KOPT-K1 (cell line): ENCODE measurements around the gene TNIP2.

Experiments
- H3K27ac ChIP-seq: fragments of 200-600 bp; sonication (generic); 2 replicates; pipeline ENCODE4 v1.5.1; 2016; ENCODE audit warnings: antibody characterized with exemption, mild to moderate bottlenecking, low read depth, low read length; ENCODE audit not compliant: poor library complexity, severe bottlenecking
- H3K36me3 ChIP-seq: fragments of 200-600 bp; sonication (generic); 2 replicates; pipeline ENCODE4 v1.5.1; 2017; ENCODE audit warnings: antibody characterized with exemption, mild to moderate bottlenecking, low read length, moderate library complexity; ENCODE audit not compliant: insufficient read depth
- H3K9me3 ChIP-seq: fragments of 200-600 bp; sonication (generic); 2 replicates; pipeline ENCODE4 v1.5.1; 2017; ENCODE audit warnings: antibody characterized with exemption, low read length, mild to moderate bottlenecking; ENCODE audit not compliant: insufficient read depth, poor library complexity, severe bottlenecking

The TNIP2 gene

DNA sequence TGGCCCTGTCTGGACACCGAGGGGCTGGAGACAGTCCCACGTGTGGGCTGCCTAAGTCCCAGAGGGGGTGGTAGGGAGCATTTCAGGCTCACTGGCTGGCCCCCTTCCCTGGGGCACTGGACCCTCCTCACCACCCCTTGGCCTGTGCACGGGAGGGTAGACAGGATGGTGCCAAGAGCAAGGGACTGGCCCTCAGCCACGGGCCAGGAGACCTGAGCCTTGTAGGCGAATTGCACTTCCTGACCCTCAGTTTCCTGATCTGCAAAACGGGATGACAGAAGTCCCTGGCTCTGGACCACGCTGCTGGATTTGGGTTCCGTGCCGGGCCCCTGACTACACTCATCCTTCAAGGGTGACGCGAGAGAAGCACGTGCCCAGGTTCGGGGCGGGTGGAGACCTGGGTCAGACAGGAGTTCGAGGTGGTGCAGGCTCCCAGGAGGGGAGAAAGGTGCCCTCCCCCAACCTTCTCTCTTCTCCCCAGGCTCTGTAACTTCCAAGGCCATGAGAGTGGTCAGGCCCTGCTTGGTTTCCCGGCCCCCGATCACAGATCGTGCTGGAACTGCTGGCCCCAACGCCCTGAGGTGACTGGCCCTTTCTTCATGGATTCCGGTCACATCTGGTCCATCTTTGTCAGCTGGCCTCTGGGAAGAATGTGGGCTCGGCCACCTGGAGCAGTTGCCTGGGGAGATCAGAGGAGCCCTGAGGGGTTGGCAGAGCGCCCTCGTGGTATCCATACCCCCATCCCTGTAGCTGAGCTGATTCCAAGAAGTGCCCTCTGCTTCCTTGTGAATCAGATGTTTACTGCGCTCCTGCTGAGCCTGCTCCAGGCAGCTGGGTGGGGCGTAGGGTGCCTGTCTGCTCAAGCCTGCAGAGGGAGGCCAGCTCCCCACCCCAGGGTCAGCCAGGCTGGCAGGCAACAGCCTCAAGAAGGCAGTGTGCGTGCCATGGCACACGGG lies 40.0 kb upstream of the TNIP2 start:
- Histone ChIP-seq H3K27ac (no peak overlapping the region), H3K9me3 (no peaks in the 10 kb centered on the region), H3K36me3 (no peaks in the 10 kb centered on the region)

DNA sequence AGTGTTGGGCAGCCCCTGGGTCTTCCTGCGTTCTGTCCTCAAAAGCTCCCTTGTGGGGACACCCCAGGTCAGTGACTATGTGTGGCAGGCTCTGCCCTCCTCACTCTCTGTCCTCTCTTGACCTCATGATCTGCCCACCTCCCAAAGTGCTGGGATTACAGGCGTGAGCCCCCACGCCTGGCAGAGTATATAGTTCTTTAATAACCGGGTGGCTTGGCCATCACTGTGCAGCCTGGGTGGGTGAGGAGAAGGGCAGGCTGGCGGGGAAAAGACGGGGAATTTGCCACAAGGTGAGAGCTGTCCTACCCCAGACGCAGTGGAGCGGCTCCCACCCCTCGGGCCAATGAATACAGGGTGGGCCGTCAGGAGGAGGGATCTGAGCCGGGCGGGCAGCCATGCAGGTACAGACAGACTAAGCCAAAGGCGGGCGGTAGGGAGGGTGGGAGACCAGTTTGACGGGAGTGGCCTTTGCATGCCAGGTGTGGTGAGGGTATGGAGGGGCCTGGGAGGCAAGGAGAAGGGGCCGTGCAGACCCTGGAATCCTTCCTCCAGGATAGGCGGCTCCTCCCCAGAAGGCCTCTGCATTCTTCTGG lies 39.3 kb upstream of the TNIP2 start:
- H3K9me3 ChIP-seq = no peaks in the 10 kb centered on the region
- H3K36me3 ChIP-seq = no peaks in the 10 kb centered on the region
- H3K27ac ChIP-seq = no peak overlapping the region

DNA sequence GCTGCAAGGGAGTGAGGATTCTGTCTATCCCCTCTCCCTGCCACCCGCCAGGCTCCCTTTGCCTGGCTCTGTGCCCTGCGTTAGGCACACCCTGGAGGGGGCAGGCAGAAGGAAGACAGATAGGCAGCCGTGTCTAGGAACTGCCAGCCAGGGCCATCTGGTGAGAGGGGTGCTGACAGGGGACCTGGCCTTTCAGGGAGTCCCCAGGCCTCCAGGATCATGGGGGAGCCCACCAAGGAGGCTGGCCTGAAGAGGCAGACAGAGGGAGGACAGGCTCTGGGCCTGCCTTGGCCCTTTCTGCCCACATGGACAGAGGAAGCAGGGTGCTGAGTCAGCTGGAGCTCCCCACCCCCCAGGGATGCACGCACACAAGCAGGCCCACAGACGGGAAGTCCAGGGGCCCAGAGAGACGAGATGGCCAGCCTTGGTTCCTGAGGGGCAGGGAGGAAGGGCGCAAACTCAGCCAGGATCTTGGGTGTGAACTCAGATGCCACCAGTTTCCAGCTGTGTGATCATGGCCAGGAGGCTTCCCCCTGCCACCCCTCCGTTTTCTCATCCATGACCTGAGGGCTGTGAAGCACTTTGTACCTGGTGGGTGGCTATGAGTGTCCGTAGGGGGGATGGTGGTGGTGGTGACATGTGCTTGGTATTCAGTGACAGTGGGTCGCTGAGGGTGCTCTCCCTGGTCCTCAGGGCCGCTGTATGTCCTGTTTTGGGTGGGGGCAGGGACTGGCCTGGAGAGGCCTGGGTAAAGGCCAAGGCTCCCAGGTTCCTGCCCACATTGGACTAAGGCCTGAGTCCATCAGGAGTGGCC lies 38.6 kb upstream of the TNIP2 start:
- H3K27ac ChIP-seq = no peak overlapping the region
- no peaks in the 10 kb centered on the region for H3K36me3 ChIP-seq
- no peaks in the 10 kb centered on the region for H3K9me3 ChIP-seq

DNA sequence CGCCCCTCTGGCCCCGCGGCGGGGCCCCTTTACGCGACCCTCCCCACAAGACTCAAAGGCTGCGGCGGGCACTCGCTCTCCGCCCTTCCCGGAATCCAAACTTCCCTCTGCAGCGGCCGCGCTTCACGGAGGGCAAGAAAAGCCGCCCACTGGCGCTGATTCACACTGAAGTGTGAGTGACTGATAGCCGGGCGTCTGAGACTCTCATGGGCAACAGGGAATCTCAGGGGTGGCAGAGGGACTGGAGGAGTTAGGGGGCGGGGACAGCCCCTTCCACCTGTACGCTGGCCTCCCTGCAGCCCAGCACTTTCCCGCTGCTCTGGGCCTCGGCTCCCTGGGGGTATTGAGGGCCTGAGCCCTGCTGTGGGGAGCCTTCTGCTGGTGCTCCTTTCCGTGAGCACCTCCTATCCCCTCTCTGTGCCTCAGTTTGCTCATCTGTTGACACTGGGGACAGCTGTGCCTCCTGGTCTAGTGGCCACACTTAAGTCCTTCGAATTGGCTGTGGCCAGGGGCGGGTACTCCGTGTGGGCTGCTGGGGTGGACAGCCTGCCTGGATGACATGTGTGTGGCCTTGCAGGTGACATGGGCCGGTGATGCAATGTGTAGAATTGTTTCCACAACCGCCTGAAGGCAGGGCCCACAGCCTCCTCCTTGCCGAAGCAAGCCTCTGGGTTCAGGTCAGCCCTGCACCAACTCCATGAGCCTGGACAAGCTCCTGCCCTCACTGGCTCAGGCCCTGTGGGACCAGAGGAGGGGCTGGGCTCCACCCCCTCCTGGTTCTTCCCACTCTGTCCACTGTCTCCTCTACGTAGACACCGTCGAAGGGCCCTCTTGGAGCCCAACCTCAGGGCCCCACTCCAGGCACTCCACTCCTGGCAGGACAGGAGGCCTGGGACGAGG lies 37.7 kb upstream of the TNIP2 start:
- Histone ChIP-seq H3K9me3 (no peaks in the 10 kb centered on the region), H3K36me3 (no peaks in the 10 kb centered on the region), H3K27ac (no peak overlapping the region)

DNA sequence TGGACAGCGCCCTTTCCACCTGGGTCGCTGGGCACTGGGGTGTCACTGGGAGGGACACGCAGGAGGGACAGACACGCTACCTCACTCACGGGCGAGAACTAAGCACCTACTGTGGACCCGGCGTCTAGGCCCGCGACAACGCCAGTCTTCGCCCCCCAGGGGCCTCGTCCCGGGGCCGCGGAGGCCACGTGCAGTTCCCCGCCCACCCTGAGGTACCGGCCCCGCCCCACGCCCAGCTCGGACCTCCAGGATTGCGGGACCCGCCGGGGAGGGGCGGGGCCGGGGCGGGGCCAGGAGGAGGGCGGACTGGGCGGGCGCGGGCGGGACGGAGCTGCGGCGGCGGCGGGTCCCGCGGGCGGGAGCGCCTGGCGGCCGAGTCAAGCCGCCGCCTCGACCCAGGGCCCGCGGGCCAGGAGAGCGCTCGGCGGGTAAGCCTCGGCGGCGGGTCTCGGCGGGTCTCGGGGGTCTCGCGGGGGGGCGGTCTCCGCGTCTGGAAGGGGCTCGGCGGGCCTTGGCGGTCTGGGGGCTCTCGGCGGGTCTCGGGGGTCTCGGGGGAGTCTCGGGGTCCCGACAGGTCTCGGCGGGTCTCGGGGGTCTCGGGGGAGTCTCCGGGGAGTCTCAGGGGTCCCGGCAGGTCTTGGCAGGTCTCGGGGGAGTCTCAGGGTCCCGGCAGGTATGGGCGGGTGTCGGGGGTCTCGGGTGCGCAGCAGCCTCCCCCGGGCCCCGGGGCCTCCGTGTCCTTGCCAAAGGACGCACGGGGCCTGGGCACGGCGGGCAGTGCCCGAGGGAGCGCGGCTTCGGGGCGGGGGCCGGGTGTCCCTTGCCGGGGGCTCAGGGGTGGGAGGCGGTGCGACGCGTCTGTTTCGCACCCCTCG lies 36.8 kb upstream of the TNIP2 start, which contains the start of gene SH3BP2:
Gene SH3BP2, plus strand, starts transcription at position 375 of the 875 bp plus-strand sequence. CDS start 27,533 bp downstream, outside the sequence.
- Histone ChIP-seq H3K36me3 (no peaks in the 10 kb centered on the region), H3K9me3 (no peaks in the 10 kb centered on the region), H3K27ac (no peak within 1 kb of the TSS)

DNA sequence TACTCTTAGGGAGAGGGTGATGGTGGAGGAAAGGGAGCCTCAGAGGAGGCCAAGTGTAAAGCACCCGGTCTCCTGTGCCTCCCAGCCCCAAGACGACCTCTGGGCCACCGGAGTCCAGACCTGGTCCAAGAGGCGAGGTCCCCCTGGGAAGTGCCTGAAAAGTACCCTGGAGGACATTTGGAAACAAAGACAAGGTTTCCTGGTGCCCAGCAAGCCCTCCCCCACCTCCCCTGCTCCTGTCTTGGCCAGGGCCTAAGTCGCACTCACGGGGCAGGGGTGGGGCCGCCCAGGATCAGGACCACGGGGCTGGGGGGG lies 36.2 kb upstream of the TNIP2 start:
- no peaks in the 10 kb centered on the region for H3K36me3 ChIP-seq
- H3K27ac ChIP-seq = no peak overlapping the region
- H3K9me3 ChIP-seq = no peaks in the 10 kb centered on the region

DNA sequence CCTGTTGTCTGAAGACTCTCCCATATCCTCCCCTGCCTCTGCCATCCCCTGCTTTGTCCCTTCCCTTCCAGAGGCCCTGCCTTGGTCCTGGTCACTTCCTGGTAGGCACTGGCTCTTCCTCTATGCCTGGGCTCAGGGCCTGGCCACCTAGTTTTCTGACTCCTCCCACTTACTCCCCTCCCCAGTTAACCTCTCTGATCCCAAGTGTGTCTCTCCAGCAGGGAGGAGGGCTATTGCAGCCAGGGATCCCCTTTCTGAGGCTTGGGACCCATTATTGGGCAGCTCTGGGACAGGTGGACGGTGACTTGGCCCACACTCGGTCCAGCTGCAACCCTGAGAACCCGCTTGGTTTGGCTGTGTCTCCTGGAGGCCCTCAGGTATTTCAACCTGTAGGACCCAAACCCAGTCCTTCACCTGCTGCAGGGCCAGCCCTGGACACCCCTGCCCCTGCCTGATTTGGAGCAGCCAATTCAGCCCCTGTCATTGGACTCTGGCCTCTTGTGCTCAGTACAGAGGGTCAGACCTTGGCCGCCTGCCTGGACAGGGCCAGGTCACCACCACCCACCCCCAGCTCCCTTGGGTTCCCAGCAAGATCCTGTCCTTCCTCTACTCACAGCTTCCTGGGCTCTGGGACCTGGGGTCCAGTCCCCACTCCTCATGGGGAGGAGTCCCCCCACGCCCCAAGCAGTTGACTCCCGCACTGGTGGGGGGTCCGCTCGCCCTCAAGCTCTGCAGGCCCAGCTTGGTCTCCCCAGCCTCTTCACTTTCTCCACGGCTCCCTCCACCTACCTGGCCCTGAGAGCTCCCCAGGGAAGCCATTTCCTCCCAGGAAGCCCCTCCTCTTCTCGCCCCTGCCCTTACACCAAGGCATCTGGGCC lies 35.6 kb upstream of the TNIP2 start:
- Histone ChIP-seq H3K27ac (no peak overlapping the region), H3K9me3 (no peaks in the 10 kb centered on the region), H3K36me3 (no peaks in the 10 kb centered on the region)

DNA sequence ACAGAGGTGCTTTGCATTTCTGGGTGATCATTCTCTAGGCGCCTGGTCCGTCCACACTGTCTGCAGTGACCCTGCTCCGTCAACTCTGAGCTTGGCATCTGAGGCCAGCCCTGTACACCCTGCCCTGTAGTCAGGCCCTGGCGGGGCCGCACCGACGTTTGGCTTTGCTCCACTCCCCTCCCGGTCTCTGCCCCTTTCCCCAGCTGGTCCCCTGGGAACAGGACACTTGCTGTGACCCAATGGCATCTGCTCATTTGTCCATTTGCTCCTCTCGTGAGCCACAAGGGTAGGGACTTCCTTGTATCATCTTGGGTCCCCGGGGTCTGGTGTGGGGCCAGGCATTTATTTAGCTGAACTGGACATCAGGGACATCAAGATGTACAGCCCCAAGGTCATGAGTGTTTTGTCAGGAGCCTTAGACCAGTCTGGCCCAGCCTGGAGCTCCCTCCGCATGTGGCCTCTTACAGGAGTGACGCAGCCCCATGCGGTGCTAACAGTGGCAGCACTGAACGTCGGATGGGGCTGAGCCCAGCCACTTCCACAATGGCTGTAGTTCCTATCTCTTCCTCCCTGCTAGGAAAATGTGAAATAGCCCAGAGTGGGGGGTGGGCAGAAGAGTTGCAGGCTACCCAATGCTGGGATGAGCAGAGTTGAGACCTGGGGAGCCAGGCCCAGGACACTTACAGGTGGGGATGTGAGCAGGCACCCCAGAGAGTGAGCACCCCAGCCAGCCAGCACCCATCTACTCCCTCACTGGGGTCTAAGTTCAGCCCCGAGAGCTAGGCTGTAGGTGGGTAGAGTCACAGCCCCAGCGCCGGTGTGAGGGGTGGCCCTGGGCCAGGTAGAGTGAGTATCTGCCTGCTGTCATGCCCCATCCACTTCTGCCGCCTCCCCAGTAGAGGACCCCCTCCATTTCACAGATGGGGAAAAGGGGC lies 34.7 kb upstream of the TNIP2 start:
- Histone ChIP-seq H3K27ac (no peak overlapping the region), H3K9me3 (no peaks in the 10 kb centered on the region), H3K36me3 (no peaks in the 10 kb centered on the region)

DNA sequence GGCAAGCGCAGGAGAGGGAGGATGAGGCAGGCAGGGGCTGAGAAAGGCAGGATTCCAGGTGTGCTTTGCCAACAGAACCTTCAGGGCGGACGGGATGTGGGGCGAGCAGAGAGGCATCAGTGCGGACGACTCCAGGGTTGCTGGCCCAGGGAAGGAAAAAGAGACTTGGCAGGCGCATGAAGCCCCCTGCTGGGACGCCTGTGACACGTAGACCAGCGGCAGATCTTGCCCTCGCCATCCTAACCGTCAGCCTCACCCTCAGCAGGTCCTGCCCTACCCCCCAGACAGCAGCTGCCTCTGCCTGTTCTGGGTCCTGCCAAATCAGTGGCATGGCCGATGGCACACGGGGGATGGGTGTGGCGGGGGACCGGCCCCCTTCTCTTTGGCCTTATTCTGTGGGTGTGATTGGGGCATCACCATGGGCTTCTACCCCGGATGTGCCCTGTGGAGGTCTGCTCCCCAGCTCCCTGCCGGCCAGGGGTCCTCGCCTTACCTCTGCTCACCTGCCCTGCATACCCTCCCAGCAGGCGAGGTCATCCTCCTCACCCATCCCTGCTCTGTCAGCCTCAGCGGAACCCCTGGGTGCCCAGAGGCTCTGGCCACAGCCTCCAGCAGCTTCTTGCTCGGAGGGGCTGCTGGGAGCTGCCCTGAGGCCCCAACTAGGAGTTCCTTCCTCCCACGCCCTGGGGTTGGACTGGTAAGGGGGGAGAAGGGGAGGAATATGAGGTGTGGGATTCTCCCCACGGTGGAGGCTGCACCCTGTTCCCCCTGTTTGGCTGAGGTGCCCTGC lies 33.9 kb upstream of the TNIP2 start:
- Histone ChIP-seq H3K36me3 (no peaks in the 10 kb centered on the region), H3K27ac (no peak overlapping the region), H3K9me3 (no peaks in the 10 kb centered on the region)

DNA sequence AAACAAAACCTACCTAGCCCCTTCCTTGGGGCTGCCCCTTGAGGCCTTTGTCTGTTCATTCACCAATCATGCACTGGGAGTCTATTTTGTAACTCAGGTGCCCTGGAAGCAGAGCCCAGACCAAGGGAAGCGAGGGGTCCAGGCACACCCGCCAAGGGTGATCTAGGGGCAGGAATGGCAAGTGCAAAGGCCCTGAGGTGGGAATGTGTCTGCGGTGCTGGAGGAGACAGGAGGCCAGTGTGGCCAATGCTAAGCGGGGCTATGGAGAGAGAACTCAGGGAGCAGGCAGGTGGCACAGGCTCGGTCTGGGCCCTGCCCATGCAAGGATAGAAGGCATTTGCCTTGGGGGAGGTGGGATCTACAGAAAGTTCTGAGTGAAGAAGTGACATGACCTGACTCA lies 33.2 kb upstream of the TNIP2 start:
- no peaks in the 10 kb centered on the region for H3K9me3 ChIP-seq
- H3K27ac ChIP-seq = no peak overlapping the region
- no peaks in the 10 kb centered on the region for H3K36me3 ChIP-seq

DNA sequence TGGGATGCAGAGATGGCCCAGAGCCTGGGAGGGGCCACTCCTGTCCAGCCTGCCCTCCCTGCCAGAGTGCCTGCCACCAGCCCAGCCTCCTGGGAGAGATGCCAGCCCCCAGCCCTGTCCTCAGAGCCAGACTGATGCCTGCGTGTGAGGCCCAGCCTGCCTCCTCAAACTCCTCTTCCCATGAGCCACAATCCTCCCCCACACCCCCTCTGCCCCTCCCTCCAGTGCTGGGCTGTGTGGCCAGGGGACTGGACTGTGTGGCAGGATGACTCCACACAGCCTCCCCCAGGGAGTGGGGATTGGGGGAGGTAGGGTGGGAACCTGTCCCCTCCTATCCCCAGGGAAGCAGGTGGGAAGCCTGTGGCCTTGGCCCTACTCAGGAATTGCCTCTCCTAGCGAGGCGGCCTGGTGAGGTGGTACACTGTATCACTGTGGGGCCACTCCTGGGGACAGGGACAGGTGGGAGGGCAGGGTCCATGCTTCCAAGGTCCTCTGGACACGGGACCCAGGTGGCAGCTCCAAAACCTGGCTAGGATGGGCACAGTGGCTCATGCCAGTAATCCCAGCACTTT lies 32.5 kb upstream of the TNIP2 start:
- Histone ChIP-seq H3K9me3 (no peaks in the 10 kb centered on the region), H3K36me3 (no peaks in the 10 kb centered on the region), H3K27ac (no peak overlapping the region)
